SU-DHL-6 (cell line): Measurements from ENCODE around the gene CCND1.

Experiments
- CTCF ChIP-seq: fragments of 200-600 bp; sonication (generic); IDR thresholded peaks from one replicate; pipeline ENCODE4 v1.5.1; 2017; ENCODE audit warnings: antibody characterized with exemption, mild to moderate bottlenecking, low read length, moderate library complexity; ENCODE audit not compliant: insufficient read depth, poor library complexity, severe bottlenecking
- EZH2phosphoT487 ChIP-seq: fragments of 200-600 bp; sonication (generic), shearing (Covaris generic); conservative IDR thresholded peaks from 2 replicates; pipeline ENCODE4 v1.6.1; 2018; ENCODE audit warnings: mild to moderate bottlenecking, antibody characterized with exemption, low read length, moderate library complexity, mixed read lengths

GRCh38 chr11:69658626-69659450, 17.9 kb downstream of the CCND1 start:
- TF ChIP-seq CTCF, result no peak
- TF ChIP-seq EZH2phosphoT487, result no peak
